IMR-90 (cell line): ENCODE data around the gene BRINP1. TPM values are rescaled to one million over a fixed set of nuclear protein-coding genes. Genes with fewer than 3 reads are reported as not detected.

Experiments
- ATAC-seq: fragments of 200-7000 bp; cut with Tn5 transposase; 2 replicates; pipeline ENCODE4 v1.9.1; 2020; ENCODE audit warnings: low read depth, mild to moderate bottlenecking, moderate library complexity
- BruUV-seq: library from RNA; stranded (reverse); fragments of 400-500 nt; replicated peaks from 2 replicates; lab custom pipeline; 2021; lab: Mats Ljungman, UMichigan
- CTCF ChIA-PET: fragments of 300-600 bp; formaldehyde crosslinking; extraction: SDS; loops from one replicate; lab custom pipeline; 2021; ENCODE audit warnings: antibody characterized with exemption; lab: Yijun Ruan, JAX
- POLR2A ChIA-PET: fragments of 300-600 bp; sonication (Branson Sonifier 250); formaldehyde crosslinking; loops from one replicate; lab custom pipeline; 2022; ENCODE audit warnings: antibody characterized with exemption; ENCODE audit not compliant: unreplicated experiment; lab: Charles Lee
- DNase-seq: peaks from one replicate; pipeline ENCODE4 v3.0.0; 2013
- H2AFZ ChIP-seq: replicated peaks from 2 replicates; pipeline ENCODE3; 2013; ENCODE audit warnings: low read length, mild to moderate bottlenecking; ENCODE audit not compliant: poor library complexity
- H2AK5ac ChIP-seq: 2 replicates; pipeline ENCODE4 v1.6.1; 2013; ENCODE audit warnings: low read depth, low read length, inconsistent platforms
- H2AK9ac ChIP-seq: replicated peaks from 2 replicates; pipeline ENCODE3; 2013; ENCODE audit warnings: mild to moderate bottlenecking, low read depth, low read length, moderate library complexity; ENCODE audit not compliant: poor library complexity
- H2BK120ac ChIP-seq: 2 replicates; pipeline ENCODE4 v1.6.1; 2013; ENCODE audit warnings: low read depth, low read length, inconsistent platforms
- H2BK15ac ChIP-seq: 3 replicates; pipeline ENCODE4 v1.6.1; 2013; ENCODE audit warnings: low read depth, low read length, inconsistent platforms
- H2BK20ac ChIP-seq: 2 replicates; pipeline ENCODE4 v1.6.1; 2013; ENCODE audit warnings: low read depth, mild to moderate bottlenecking, inconsistent platforms, low read length, moderate library complexity
- H2BK5ac ChIP-seq: 2 replicates; pipeline ENCODE4 v1.6.1; 2013; ENCODE audit warnings: mild to moderate bottlenecking, low read depth, low read length, inconsistent platforms; ENCODE audit not compliant: poor library complexity, severe bottlenecking
- H3K14ac ChIP-seq: replicated peaks from 2 replicates; pipeline ENCODE4 v1.6.1; 2013; ENCODE audit warnings: low read depth, low read length, inconsistent platforms
- H3K18ac ChIP-seq: 2 replicates; pipeline ENCODE4 v1.6.1; 2013; ENCODE audit warnings: low read depth, low read length, control low read depth
- H3K23ac ChIP-seq: 2 replicates; pipeline ENCODE4 v1.6.1; 2013; ENCODE audit warnings: low read depth, low read length, inconsistent platforms
- H3K27ac ChIP-seq: 2 replicates; pipeline ENCODE4 v1.5.1; 2013; ENCODE audit warnings: mild to moderate bottlenecking, control low read depth, low read length; ENCODE audit not compliant: insufficient read depth
- H3K27me3 ChIP-seq: 2 replicates; pipeline ENCODE4 v1.6.1; 2013; ENCODE audit warnings: low read length; ENCODE audit not compliant: control insufficient read depth, insufficient read depth
- H3K36me3 ChIP-seq: 2 replicates; pipeline ENCODE4 v1.6.1; 2013; ENCODE audit warnings: low read length, mixed read lengths; ENCODE audit not compliant: control insufficient read depth, insufficient read depth
- H3K4ac ChIP-seq: 2 replicates; pipeline ENCODE4 v1.6.1; 2013; ENCODE audit warnings: low read depth, low read length, inconsistent platforms
- H3K4me1 ChIP-seq: 2 replicates; pipeline ENCODE4 v1.6.1; 2013; ENCODE audit warnings: low read length, mixed read lengths; ENCODE audit not compliant: control insufficient read depth, insufficient read depth
- H3K4me2 ChIP-seq: 2 replicates; pipeline ENCODE4 v1.6.1; 2013; ENCODE audit warnings: low read depth, mild to moderate bottlenecking, control low read depth, low read length, moderate library complexity
- H3K4me3 ChIP-seq: 2 replicates; pipeline ENCODE4 v1.5.1; 2013; ENCODE audit warnings: low read depth, mild to moderate bottlenecking, control low read depth, low read length, moderate library complexity; ENCODE audit not compliant: insufficient read depth
- H3K56ac ChIP-seq: 2 replicates; pipeline ENCODE4 v1.6.1; 2013; ENCODE audit warnings: low read length, inconsistent platforms; ENCODE audit not compliant: insufficient read depth; ENCODE audit errors: extremely low read depth
- H3K79me1 ChIP-seq, 2 experiments: 2 replicates each; pipeline ENCODE4 v1.6.1; 2013; ENCODE audit warnings: low read length in 2 of 2, inconsistent platforms in 1 of 2, low read depth in 1 of 2
- H3K9ac ChIP-seq: 2 replicates; pipeline ENCODE4 v1.6.1; 2013; ENCODE audit warnings: low read depth, low read length, control low read depth
- H3K9me1 ChIP-seq: 2 replicates; pipeline ENCODE4 v1.6.1; 2013; ENCODE audit warnings: low read length, inconsistent platforms; ENCODE audit not compliant: insufficient read depth
- H3K9me3 ChIP-seq: 2 replicates; pipeline ENCODE4 v1.6.1; 2013; ENCODE audit warnings: low read length; ENCODE audit not compliant: control insufficient read depth, insufficient read depth
- H4K20me1 ChIP-seq: 2 replicates; pipeline ENCODE4 v1.6.1; 2013; ENCODE audit warnings: low read length, inconsistent platforms; ENCODE audit not compliant: insufficient read depth
- H4K5ac ChIP-seq: 2 replicates; pipeline ENCODE4 v1.6.1; 2013; ENCODE audit warnings: mild to moderate bottlenecking, low read depth, low read length, control low read depth
- H4K8ac ChIP-seq, 2 experiments: 2 replicates each; pipeline ENCODE4 v1.6.1; 2013; ENCODE audit warnings: low read depth in 2 of 2, low read length in 2 of 2, control low read depth in 1 of 2, inconsistent platforms in 1 of 2
- H4K91ac ChIP-seq: 2 replicates; pipeline ENCODE4 v1.6.1; 2013; ENCODE audit warnings: low read depth, low read length, inconsistent platforms; ENCODE audit not compliant: insufficient read depth
- BHLHE40 ChIP-seq: fragments of 150-350 bp; IDR thresholded peaks from 2 replicates; pipeline ENCODE4 v1.6.1; 2016; ENCODE audit warnings: mild to moderate bottlenecking, low read depth, low read length
- CEBPB ChIP-seq: IDR thresholded peaks from 2 replicates; pipeline ENCODE4 v1.6.1; 2012; ENCODE audit warnings: low read depth, low read length, improper control_type of control experiment
- CHD1 ChIP-seq: IDR thresholded peaks from 2 replicates; pipeline ENCODE4 v1.6.1; 2012; ENCODE audit warnings: low read depth, low read length, improper control_type of control experiment
- CTCF ChIP-seq: conservative IDR thresholded peaks from 2 replicates; pipeline ENCODE4 v1.5.1; 2012; ENCODE audit warnings: mild to moderate bottlenecking, low read depth, low read length, improper control_type of control experiment
- ELK1 ChIP-seq: fragments of 150-350 bp; IDR thresholded peaks from 2 replicates; pipeline ENCODE4 v1.6.1; 2016; ENCODE audit warnings: low read depth, mild to moderate bottlenecking, low read length, moderate library complexity, borderline replicate concordance
- FOS ChIP-seq: fragments of 150-350 bp; IDR thresholded peaks from 2 replicates; pipeline ENCODE4 v1.6.1; 2016; ENCODE audit warnings: low read depth, low read length
- MAFK ChIP-seq: IDR thresholded peaks from 2 replicates; pipeline ENCODE4 v1.6.1; 2012; ENCODE audit warnings: low read depth, low read length, improper control_type of control experiment
- MAZ ChIP-seq: IDR thresholded peaks from 2 replicates; pipeline ENCODE4 v1.6.1; 2012; ENCODE audit warnings: low read depth, mild to moderate bottlenecking, low read length, improper control_type of control experiment, moderate library complexity, borderline replicate concordance
- MXI1 ChIP-seq: IDR thresholded peaks from 2 replicates; pipeline ENCODE4 v1.6.1; 2012; ENCODE audit warnings: low read depth, mild to moderate bottlenecking, low read length, moderate library complexity, borderline replicate concordance
- NFE2L2 ChIP-seq: fragments of 150-350 bp; IDR thresholded peaks from 2 replicates; pipeline ENCODE4 v1.6.1; 2016; ENCODE audit warnings: low read depth, mild to moderate bottlenecking, low read length
- POLR2A ChIP-seq: IDR thresholded peaks from 2 replicates; pipeline ENCODE4 v1.6.1; 2012; ENCODE audit warnings: mild to moderate bottlenecking, low read depth, low read length
- RAD21 ChIP-seq: IDR thresholded peaks from 2 replicates; pipeline ENCODE4 v1.6.1; 2012; ENCODE audit warnings: low read length, improper control_type of control experiment
- RCOR1 ChIP-seq: IDR thresholded peaks from 2 replicates; pipeline ENCODE4 v1.6.1; 2012; ENCODE audit warnings: mild to moderate bottlenecking, low read length, improper control_type of control experiment; ENCODE audit not compliant: insufficient replicate concordance
- RFX5 ChIP-seq: IDR thresholded peaks from 2 replicates; pipeline ENCODE4 v1.8.0; 2012; ENCODE audit warnings: low read depth, mild to moderate bottlenecking, low read length, moderate library complexity
- SMC3 ChIP-seq: fragments of 150-350 bp; IDR thresholded peaks from 2 replicates; pipeline ENCODE4 v1.6.1; 2016; ENCODE audit warnings: low read depth, mild to moderate bottlenecking, antibody characterized with exemption, low read length, moderate library complexity
- USF2 ChIP-seq: fragments of 150-350 bp; IDR thresholded peaks from 2 replicates; pipeline ENCODE4 v1.6.1; 2017; ENCODE audit warnings: mild to moderate bottlenecking, antibody characterized with exemption, low read length, low read depth
- WGBS, 2 experiments: methylation state at CpG; one replicate each; pipeline versions ENCODE4 v1.1.5 to v1.1.7; 2013; ENCODE audit warnings: missing lambda C conversion rate in 2 of 2; ENCODE audit not compliant: insufficient read length in 1 of 2; ENCODE audit errors: extremely low coverage in 2 of 2; 5-methylcytosine and 5-hydroxymethylcytosine counted together
- dilution Hi-C: fragments of 300-500 bp; cut with HindIII; formaldehyde crosslinking; loops from one replicate; pipeline ENCODE4 v1.14.3; 2018; ENCODE audit warnings: low sequenced_read_pairs; ENCODE audit not compliant: unreplicated experiment
- in situ Hi-C: fragments of 300-500 bp; cut with MboI; formaldehyde crosslinking; loops from 3 replicates; pipeline ENCODE4 v1.14.3; 2019; ENCODE audit warnings: low sequenced_read_pairs, inconsistent platforms, mixed read lengths
- intact Hi-C: fragments of 100-400 bp; cut with micrococcal nuclease; formaldehyde crosslinking; loops from 2 replicates; pipeline ENCODE4 v1.10.0; 2022
- polyA plus RNA-seq, 3 experiments: library from polyadenylated mRNA; depleted of rRNA; stranded (reverse); fragments of >200 nt; gene quantifications; 2 replicates each; pipeline ENCODE4 v1.2.3, GENCODE V29; 2012; ENCODE audit warnings: low replicate concordance in 1 of 3
- total RNA-seq: library from RNA; depleted of rRNA; stranded (reverse); fragments of >200 nt; gene quantifications from 2 replicates; pipeline ENCODE4 v1.2.3, GENCODE V29; 2012

Gene BRINP1
- total and polyA plus RNA-seq, 2 of the 4 experiments (the other 2 are of a cell fraction) = under 0.01 TPM; not detected in 1

- intact Hi-C loops = no loop called here
- H3K36me3 ChIP-seq = no peaks in the 10 kb centered on the region
- no peaks in the 10 kb centered on the region for H3K79me1 ChIP-seq
- H2BK5ac ChIP-seq = no peak overlapping the region
- H3K18ac ChIP-seq = no peak overlapping the region
- H4K5ac ChIP-seq = no peak overlapping the region
- H2BK15ac ChIP-seq = no peak overlapping the region
- H3K23ac ChIP-seq = no peak overlapping the region
- no peak overlapping the region for H2BK20ac ChIP-seq
- no peak overlapping the region for H2AK5ac ChIP-seq
- dilution Hi-C loops = no loop called here
- in situ Hi-C loops = no loop called here
- DNase-seq = no peak
- H2BK120ac ChIP-seq = no peak overlapping the region
- no peaks in the 10 kb centered on the region for H3K9me1 ChIP-seq
- BruUV-seq = no TSS peak
- no peak overlapping the region for H3K56ac ChIP-seq
- no peak overlapping the region for H3K4me2 ChIP-seq
- no peak overlapping the region for H2AFZ ChIP-seq
- H3K4ac ChIP-seq = no peak overlapping the region
- H3K4me3 ChIP-seq = no peak overlapping the region
- no peak for ATAC-seq
- TF ChIP-seq MXI1 (no peak), MAZ (no peak), CTCF (no peak), ELK1 (no peak), POLR2A (no peak), NFE2L2 (no peak), CHD1 (no peak), RAD21 (no peak), RFX5 (no peak), FOS (no peak), SMC3 (no peak), BHLHE40 (no peak), MAFK (no peak), RCOR1 (no peak), USF2 (no peak), CEBPB (no peak)
- H3K27ac ChIP-seq = no peak overlapping the region
- H3K9ac ChIP-seq = no peak overlapping the region
- no peaks in the 10 kb centered on the region for H3K4me1 ChIP-seq
- no peak overlapping the region for H4K8ac ChIP-seq
- H2AK9ac ChIP-seq = no peak overlapping the region
- WGBS, 2 experiments = 82% methylated on average over 4 of the region's 13 CpGs; no CpG with 5 or more reads in 1 of the 2 experiments
- no peak overlapping the region for H3K14ac ChIP-seq
- H3K27me3 ChIP-seq = no peaks in the 10 kb centered on the region
- H4K91ac ChIP-seq = no peak overlapping the region
- ChIA-PET CTCF (no interaction called here), POLR2A (no interaction called here)
- no peaks in the 10 kb centered on the region for H4K20me1 ChIP-seq
- peaks cover 16% of the 10 kb centered on the region for H3K9me3 ChIP-seq
Measured at GRCh38 chr9:119302988-119303698, 66.1 kb downstream of the BRINP1 start.
